Psoas muscle (tissue), 8 donors: ENCODE results near the gene USF2. TPM values are rescaled to one million over a fixed set of nuclear protein-coding genes. Genes with fewer than 3 reads are reported as not detected.

Experiments used
- ATAC-seq, 4 donors: fragments of 200-7000 bp; cut with Tn5 transposase; one replicate each; pipeline ENCODE4 v1.9.1; 2020; ENCODE audit warnings: moderate library complexity in 3 of 4, mild to moderate bottlenecking in 2 of 4
- DNase-seq, 2 donors: peaks; one replicate each; pipeline ENCODE4 v3.0.0-alpha.2; 2020
- H3K27ac ChIP-seq: fragments of 200-600 bp; one replicate; pipeline ENCODE4 v1.8.0; 2022
- H3K27me3 ChIP-seq, 3 donors: fragments of 200-600 bp in 1 of 3; one replicate each; pipeline versions ENCODE4 v1.6.1 to v1.8.0; 2013 to 2022; ENCODE audit warnings: low read length in 2 of 3, mild to moderate bottlenecking in 2 of 3, moderate library complexity in 1 of 3; ENCODE audit not compliant: insufficient read depth in 3 of 3
- H3K36me3 ChIP-seq, 2 donors: fragments of 200-600 bp in 1 of 2; one replicate each; pipeline versions ENCODE4 v1.6.1 to v1.8.0; 2013 to 2022; ENCODE audit warnings: low read depth in 1 of 2, mild to moderate bottlenecking in 1 of 2, moderate library complexity in 1 of 2; ENCODE audit not compliant: insufficient read depth in 1 of 2
- H3K4me1 ChIP-seq: fragments of 200-600 bp; one replicate; pipeline ENCODE4 v1.8.0; 2022
- H3K4me3 ChIP-seq: fragments of 200-600 bp; one replicate; pipeline ENCODE4 v1.8.0; 2022; ENCODE audit warnings: mild to moderate bottlenecking
- H3K9me3 ChIP-seq: fragments of 200-600 bp; one replicate; pipeline ENCODE4 v1.8.0; 2022
- WGBS, 3 donors: extraction: QIAGEN DNeasy Blood & Tissue Kit; methylation state at CpG; one replicate each; pipeline versions ENCODE4 v1.1.6 to v1.1.7; 2013; 5-methylcytosine and 5-hydroxymethylcytosine counted together
- intact Hi-C, 2 donors: fragments of 100-400 bp; cut with DNase I; formaldehyde crosslinking; loops; one replicate each; pipeline versions ENCODE4 v1.11.0 to v1.14.2; 2022
- polyA plus RNA-seq, 3 donors: library from polyadenylated mRNA; stranded (reverse); fragments of 200-250 nt; gene quantifications; one replicate each; pipeline ENCODE4 v1.2.3, GENCODE V29; 2013
- total RNA-seq, 4 donors: library from RNA; stranded (reverse); fragmentation: NEBNext Ultra II Directional in 2 of 4; extraction: Animal tissue kit (Norgen Biotek cat#: 25700) in 2 of 4; gene quantifications; one replicate each; pipeline versions ENCODE4 v1.2.1 to v1.2.4, GENCODE V29; 2021 to 2023
- TF ChIP-seq, protein P1 (sequence below): fragments of 200-600 bp; IDR thresholded peaks from one replicate; pipeline ENCODE4 v1.8.0; 2022; ENCODE audit warnings: antibody characterized with exemption
- donor health status: healthy with polysubstance abuse.
- donor health status: DM: no; HTN: no; CAD: no; lungs with moderate emphysema.
- donor health status: Bipolar disorder and iron deficiency.
- donor health status: healthy.
- donor health status: DM: yes; HTN: yes; CAD: no.
- donor health status: DM: no; HTN: no; CAD: no.
- donor health status: DM: no; HTN: no; CAD: no.
- donor health status: DM: yes; HTN: yes; CAD: no.

The USF2 gene
- total and polyA plus RNA-seq, 7 donors: 94.4 to 196 (median 179) TPM

- Histone ChIP-seq H3K4me1 (no peaks in the 10 kb centered on the region), H3K27me3 (peaks cover 0 to 8% (median 4%) of the 10 kb centered on the region in 3 donors), H3K9me3 (peaks cover 4% of the 10 kb centered on the region), H3K27ac (no peak overlapping the region), H3K4me3 (no peak overlapping the region), H3K36me3 (no peaks in the 10 kb centered on the region)
- TF ChIP-seq, protein P1, sequence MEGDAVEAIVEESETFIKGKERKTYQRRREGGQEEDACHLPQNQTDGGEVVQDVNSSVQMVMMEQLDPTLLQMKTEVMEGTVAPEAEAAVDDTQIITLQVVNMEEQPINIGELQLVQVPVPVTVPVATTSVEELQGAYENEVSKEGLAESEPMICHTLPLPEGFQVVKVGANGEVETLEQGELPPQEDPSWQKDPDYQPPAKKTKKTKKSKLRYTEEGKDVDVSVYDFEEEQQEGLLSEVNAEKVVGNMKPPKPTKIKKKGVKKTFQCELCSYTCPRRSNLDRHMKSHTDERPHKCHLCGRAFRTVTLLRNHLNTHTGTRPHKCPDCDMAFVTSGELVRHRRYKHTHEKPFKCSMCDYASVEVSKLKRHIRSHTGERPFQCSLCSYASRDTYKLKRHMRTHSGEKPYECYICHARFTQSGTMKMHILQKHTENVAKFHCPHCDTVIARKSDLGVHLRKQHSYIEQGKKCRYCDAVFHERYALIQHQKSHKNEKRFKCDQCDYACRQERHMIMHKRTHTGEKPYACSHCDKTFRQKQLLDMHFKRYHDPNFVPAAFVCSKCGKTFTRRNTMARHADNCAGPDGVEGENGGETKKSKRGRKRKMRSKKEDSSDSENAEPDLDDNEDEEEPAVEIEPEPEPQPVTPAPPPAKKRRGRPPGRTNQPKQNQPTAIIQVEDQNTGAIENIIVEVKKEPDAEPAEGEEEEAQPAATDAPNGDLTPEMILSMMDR: no peak
- 90 to 93% (median 91%) methylated on average over 9 of the region's 9 CpGs for WGBS, 3 donors
- no peak for ATAC-seq
- intact Hi-C loops: no loop called here
- DNase-seq: no peak
These were observed 53.3 kb downstream of the USF2 start for GRCh38 chr19:35322014-35322413.

DNA sequence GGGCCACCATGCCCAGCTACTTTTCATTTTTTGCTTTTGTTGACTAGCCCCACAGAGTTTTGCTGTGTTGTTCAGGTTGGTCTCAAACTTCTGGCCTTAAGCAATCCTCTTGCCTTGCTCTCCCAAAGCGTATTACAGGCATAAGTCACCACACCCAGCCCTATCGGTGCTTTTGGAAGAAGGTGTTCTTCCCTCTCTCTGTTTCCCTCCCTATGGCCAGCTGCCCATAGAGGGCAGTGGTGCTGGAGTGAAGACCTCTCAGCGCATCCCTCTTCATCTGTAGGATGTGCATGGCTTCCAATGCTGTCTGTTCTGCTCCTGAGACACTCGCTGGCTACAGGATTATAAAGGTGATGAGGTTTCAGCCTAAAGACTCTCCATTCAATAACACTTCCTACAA is 58.9 kb downstream of the USF2 start:
- peaks cover 0 to 40% (median 2%) of the 10 kb centered on the region in 3 donors for H3K27me3 ChIP-seq
- H3K9me3 ChIP-seq: no peaks in the 10 kb centered on the region
- no peaks in the 10 kb centered on the region for H3K36me3 ChIP-seq
- TF ChIP-seq, protein P1: no peak
- no peak overlapping the region for H3K27ac ChIP-seq
- no peak for ATAC-seq
- no peak for DNase-seq
- H3K4me1 ChIP-seq: no peaks in the 10 kb centered on the region
- no peak overlapping the region for H3K4me3 ChIP-seq
- intact Hi-C loops: no loop called here
- 62 to 69% (median 62%) methylated on average over 4 of the region's 4 CpGs for WGBS, 3 donors

GRCh38 chr19:35328851-35329285 is 60.1 kb downstream of the USF2 start, which contains the start of gene CD22:
CD22 (plus strand) TSS chr19:35329187; CDS start chr19:35332041, 2,854 bp downstream.
- TF ChIP-seq, protein P1: no peak
- Histone ChIP-seq H3K27me3 (peaks cover 0 to 43% (median 2%) of the 10 kb centered on the region in 3 donors), H3K4me1 (no peaks in the 10 kb centered on the region), H3K9me3 (no peaks in the 10 kb centered on the region), H3K4me3 (no peak within 1 kb of the TSS), H3K36me3 (no peaks in the 10 kb centered on the region), H3K27ac (no peak within 1 kb of the TSS)
- DNase-seq (no peak), ATAC-seq (no peak)
- 71 to 80% (median 76%) methylated on average over 12 of the region's 12 CpGs for WGBS, 3 donors
- intact Hi-C loops: no loop called here

DNA sequence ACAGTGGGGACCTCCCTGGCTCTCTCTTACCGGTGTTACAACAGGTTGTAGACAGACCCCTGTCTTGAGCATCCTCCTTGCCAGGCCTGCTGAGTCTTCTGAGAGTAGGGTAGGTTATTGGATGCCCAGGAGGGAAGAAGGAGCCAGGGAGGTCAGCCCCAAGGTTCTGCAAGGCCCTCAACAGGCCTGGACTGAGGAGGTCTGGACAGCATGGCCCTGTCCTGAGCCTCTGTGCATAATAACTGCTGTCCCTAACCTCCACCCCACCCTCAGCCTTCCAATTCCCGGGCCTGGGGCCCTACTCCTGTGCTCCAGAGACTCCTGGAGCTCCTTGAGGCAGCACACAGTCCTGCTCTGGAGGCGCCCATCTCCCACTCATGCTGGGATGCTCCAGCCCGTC is 60.6 kb downstream of the USF2 start:
- TF ChIP-seq, protein P1: no peak
- H3K36me3 ChIP-seq: no peaks in the 10 kb centered on the region
- 63 to 78% (median 67%) methylated on average over 4 of the region's 4 CpGs for WGBS, 3 donors
- H3K4me3 ChIP-seq: no peak overlapping the region
- H3K27ac ChIP-seq: no peak overlapping the region
- ATAC-seq: no peak
- H3K4me1 ChIP-seq: no peaks in the 10 kb centered on the region
- peaks cover 0 to 43% (median 2%) of the 10 kb centered on the region in 3 donors for H3K27me3 ChIP-seq
- intact Hi-C loops: no loop called here
- no peak for DNase-seq
- no peaks in the 10 kb centered on the region for H3K9me3 ChIP-seq

Other genes starting within 250 kb of the USF2 start
- gene SCN1B, start 238.5 kb upstream of the USF2 start, total RNA-seq: 100 to 1,000 TPM in 3 of 4 donors, 10 to 100 TPM in 1; 95.9 to 345 (median 218) TPM
- gene SCN1B, start 238.5 kb upstream of the USF2 start, polyA plus RNA-seq: 100 to 1,000 TPM in 2 of 3 donors, 10 to 100 TPM in 1; 55.6 to 282 (median 248) TPM
- gene HPN, start 227.2 kb upstream of the USF2 start, total RNA-seq: 10 to 100 TPM in 2 of 4 donors, 1 to 10 TPM in 2; 2.5 to 17.7 (median 8.1) TPM
- 10 to 100 TPM in 1 of 3 donors, 1 to 10 TPM in 2; 1.6 to 12.6 (median 5.2) TPM for gene HPN, start 227.2 kb upstream of the USF2 start, polyA plus RNA-seq
- gene FXYD3, start 153.1 kb upstream of the USF2 start, total RNA-seq: not detected
- under 1 TPM; 0.10 to 0.38 (median 0.13) TPM for gene FXYD3, start 153.1 kb upstream of the USF2 start, polyA plus RNA-seq
- 10 to 100 TPM in 3 of 4 donors, 1 to 10 TPM in 1; 3.3 to 22.1 (median 17.3) TPM for gene LGI4, start 133.9 kb upstream of the USF2 start, total RNA-seq
- 10 to 100 TPM in 1 of 3 donors, 1 to 10 TPM in 2; 3.2 to 17.1 (median 9.5) TPM for gene LGI4, start 133.9 kb upstream of the USF2 start, polyA plus RNA-seq
- 100 to 1,000 TPM; 409 to 860 (median 548) TPM for gene FXYD1, start 130.1 kb upstream of the USF2 start, total RNA-seq
- gene FXYD1, start 130.1 kb upstream of the USF2 start, polyA plus RNA-seq: 100 to 1,000 TPM; 210 to 581 (median 299) TPM
- gene FXYD7, start 125.7 kb upstream of the USF2 start, total RNA-seq: under 1 TPM in 3 of 4 donors, not detected in 1; 0.56 to 0.65 (median 0.58) TPM
- gene FXYD7, start 125.7 kb upstream of the USF2 start, polyA plus RNA-seq: under 1 TPM in 1 of 3 donors, not detected in 2; 0.13 TPM
- 10 to 100 TPM in 3 of 4 donors, 1 to 10 TPM in 1; 9.5 to 14.8 (median 11.7) TPM for gene FXYD5, start 114.2 kb upstream of the USF2 start, total RNA-seq
- gene FXYD5, start 114.2 kb upstream of the USF2 start, polyA plus RNA-seq: 10 to 100 TPM in 2 of 3 donors, 1 to 10 TPM in 1; 6.4 to 19.1 (median 11.5) TPM
- gene FAM187B, start 40.2 kb upstream of the USF2 start, total RNA-seq: not detected
- gene FAM187B, start 40.2 kb upstream of the USF2 start, polyA plus RNA-seq: under 1 TPM in 1 of 3 donors, not detected in 2; 0.03 TPM
- 1 to 10 TPM; 1.8 to 5.2 (median 2.7) TPM for gene LSR, start 20.0 kb upstream of the USF2 start, total RNA-seq
- 1 to 10 TPM; 1.7 to 4.4 (median 2.4) TPM for gene LSR, start 20.0 kb upstream of the USF2 start, polyA plus RNA-seq
- under 1 TPM in 2 of 4 donors, not detected in 2; 0.22 to 0.42 TPM for gene HAMP, start 13.6 kb downstream of the USF2 start, total RNA-seq
- not detected for gene HAMP, start 13.6 kb downstream of the USF2 start, polyA plus RNA-seq
- gene MAG, start 23.2 kb downstream of the USF2 start, total RNA-seq: under 1 TPM in 1 of 4 donors, not detected in 3; 0.11 TPM
- under 1 TPM in 2 of 3 donors, not detected in 1; 0.05 to 0.30 TPM for gene MAG, start 23.2 kb downstream of the USF2 start, polyA plus RNA-seq
- 1 to 10 TPM in 2 of 4 donors, under 1 TPM in 2; 0.15 to 3.2 (median 1.2) TPM for gene CD22, start 60.2 kb downstream of the USF2 start, total RNA-seq
- under 1 TPM; 0.11 to 0.32 (median 0.14) TPM for gene CD22, start 60.2 kb downstream of the USF2 start, polyA plus RNA-seq
- gene FFAR1, start 78.9 kb downstream of the USF2 start, total RNA-seq: not detected
- gene FFAR1, start 78.9 kb downstream of the USF2 start, polyA plus RNA-seq: not detected
- under 1 TPM in 2 of 4 donors, not detected in 2; 0.17 to 0.22 TPM for gene FFAR3, start 89.5 kb downstream of the USF2 start, total RNA-seq
- gene FFAR3, start 89.5 kb downstream of the USF2 start, polyA plus RNA-seq: under 1 TPM in 1 of 3 donors, not detected in 2; 0.04 TPM
- gene GPR42, start 102.1 kb downstream of the USF2 start, total RNA-seq: not detected
- gene GPR42, start 102.1 kb downstream of the USF2 start, polyA plus RNA-seq: not detected
- under 1 TPM in 3 of 4 donors, not detected in 1; 0.13 to 0.47 (median 0.41) TPM for gene FFAR2, start 179.3 kb downstream of the USF2 start, total RNA-seq
- gene FFAR2, start 179.3 kb downstream of the USF2 start, polyA plus RNA-seq: under 1 TPM; 0.07 to 0.16 (median 0.08) TPM
- not detected for gene KRTDAP, start 221.5 kb downstream of the USF2 start, total RNA-seq
- not detected for gene KRTDAP, start 221.5 kb downstream of the USF2 start, polyA plus RNA-seq
- under 1 TPM in 3 of 4 donors, not detected in 1; 0.44 to 0.63 (median 0.45) TPM for gene DMKN, start 244.7 kb downstream of the USF2 start, total RNA-seq
- gene DMKN, start 244.7 kb downstream of the USF2 start, polyA plus RNA-seq: under 1 TPM; 0.21 to 0.77 (median 0.73) TPM